ENCODE results near the gene KLK15. TPM values are rescaled to one million over a fixed set of nuclear protein-coding genes. Genes with fewer than 3 reads are reported as not detected.

The KLK15 gene
- total and polyA plus RNA-seq, 2 of the 13 experiments (the other 11 are each of a cell fraction or from before 2014, with no cell fraction given), result not detected

- no peak for TF ChIP-seq TRAFD1 (CRISPR knock-in tag; IDR thresholded peaks at IDR 0.05; ENCODE audit: borderline replicate concordance)
- TF ChIP-seq ZNF510 (CRISPR knock-in tag; IDR thresholded peaks at IDR 0.05; ENCODE audit: low read depth), result no peak
- TF ChIP-seq HDAC1 (CRISPR knock-in tag; IDR thresholded peaks at IDR 0.05), result no peak
Observed at GRCh38 chr19:50780753-50781435, 52.5 kb downstream of the KLK15 start (continued).

- 13% methylated on average over 10 of the region's 25 CpGs for WGBS (ENCODE audit: low lambda C conversion rate)
- POLR2A ChIA-PET, result no interaction called here
Observed at GRCh38 chr19:50779504-50780457, 53.6 kb downstream of the KLK15 start.

More at GRCh38 chr19:50779504-50780457, 53.6 kb downstream of the KLK15 start:
- Histone ChIP-seq H3K79me2 (ENCODE audit: insufficient read depth, low read length) (no peaks in the 10 kb centered on the region), H3K4me2 (ENCODE audit: low read depth, low read length) (no peak overlapping the region), H3K4me3 (replicated peaks in 1 of 3; ENCODE audit: insufficient read depth in 1 of 3, low read depth in 2 of 3, low read length in 3 of 3) (no peak overlapping the region), H3K27ac (ENCODE audit: extremely low read length, insufficient read depth, low read length) (no peak overlapping the region), H3K36me3 (replicated peaks in 1 of 2; ENCODE audit: control insufficient read depth in 1 of 2, insufficient read depth in 2 of 2, low read length in 2 of 2) (no peaks in the 10 kb centered on the region), H2AFZ (ENCODE audit: low read length) (no peak overlapping the region), H3K4me1 (ENCODE audit: insufficient read depth, low read length) (0 out of 2 replicates have a peak, but pooled peaks cover 6% of the 10 kb centered on the region), H3K9me3 (ENCODE audit: low read length) (no peaks in the 10 kb centered on the region), H3K27me3 (ENCODE audit: control insufficient read depth in 1 of 2, insufficient read depth in 2 of 2, low read length in 2 of 2) (peaks cover 0 to 31% of the 10 kb centered on the region in 2 experiments; a peak in 3 of 5 replicates), H3K9ac (ENCODE audit: insufficient read depth, low read depth, low read length) (no peak overlapping the region), H4K20me1 (ENCODE audit: insufficient read depth, low read length) (no peaks in the 10 kb centered on the region)
- intact Hi-C loops (cut with micrococcal nuclease; ENCODE audit: unreplicated experiment) (loop anchor here (5.0 kb wide), 1 partner anchor 57 kb away; the partner anchor contains the start of gene CLEC11A), in situ Hi-C loops (cut with HindIII; ENCODE audit: extremely low pct_ligation_motif_present, low pct_unique_long_range_greater_than_20kb) (loop anchor here (10.0 to 25.0 kb wide), 3 partner anchors 175 to 417 kb away; partner anchors contain the start of gene NAPSA)
- no TSS peak for BruUV-seq (replicated peaks)
- no peak for DNase-seq (ENCODE audit: low spot score)
- TF ChIP-seq ZKSCAN8 (CRISPR knock-in tag; IDR thresholded peaks at IDR 0.05; ENCODE audit: borderline replicate concordance), result no peak
- no peak for TF ChIP-seq MAF1 (CRISPR knock-in tag; IDR thresholded peaks at IDR 0.05; ENCODE audit: borderline replicate concordance)
- TF ChIP-seq ATF7 (IDR thresholded peaks at IDR 0.05), result no peak
- TF ChIP-seq ATF7 (CRISPR knock-in tag; IDR thresholded peaks at IDR 0.05), result no peak
- TF ChIP-seq ARID2 (CRISPR knock-in tag; IDR thresholded peaks at IDR 0.05; ENCODE audit: borderline replicate concordance), result no peak
- TF ChIP-seq ZHX2 (IDR thresholded peaks at IDR 0.05; ENCODE audit: low read depth), result no peak
- no peak for TF ChIP-seq ZHX2 (CRISPR knock-in tag; IDR thresholded peaks at IDR 0.05; ENCODE audit: borderline replicate concordance)
- 0 out of 2 replicates have a peak, but pooled peaks have one; percentile 29 for TF ChIP-seq EZH2 (conservative IDR thresholded peaks at IDR 0.05; ENCODE audit: low read depth, low read length)
- TF ChIP-seq ZZZ3 (CRISPR knock-in tag; IDR thresholded peaks at IDR 0.05; ENCODE audit: borderline replicate concordance), result no peak
- CTCF ChIA-PET (ENCODE audit: low intra/inter-chr PET ratio, low total read pairs), result no interaction called here
- FAIRE-seq, result no peak
- ATAC-seq, result no peak
